ENCODE measurements around the gene CRMP1.

DNA sequence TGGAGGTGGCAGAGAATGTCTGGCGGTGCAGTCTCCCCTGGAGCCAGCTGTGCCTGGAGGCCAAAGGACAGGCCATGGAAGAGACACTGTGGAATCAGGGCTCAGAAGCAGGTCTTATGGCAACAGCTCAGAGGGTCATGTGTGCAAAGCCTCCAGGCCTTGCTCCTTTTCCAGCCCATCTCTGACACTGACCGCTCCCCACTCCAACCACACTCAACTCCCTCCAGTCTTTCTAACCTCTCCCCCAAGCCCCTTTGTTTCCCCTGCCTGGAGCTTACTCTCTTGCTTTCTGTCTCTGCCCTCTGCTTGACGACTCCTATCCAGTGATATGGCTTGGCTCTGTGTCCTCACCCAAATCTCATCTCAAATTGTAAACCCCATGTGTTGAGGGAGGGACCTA is 34.2 kb upstream of the CRMP1 start:
- TF ChIP-seq CTCF (IDR thresholded peaks at IDR 0.05; ENCODE audit: insufficient read depth, low read depth, low read length): no peak
- TF ChIP-seq EZH2 (IDR thresholded peaks at IDR 0.05; ENCODE audit: insufficient read depth, low read length): no peak
